Measurements from ENCODE around the gene SNAP47.

Gene SNAP47

GRCh38 chr1:227731696-227732585, 3.3 kb upstream of the SNAP47 start:
- TF ChIP-seq FOXP2 (optimal IDR thresholded peaks at IDR 0.05; ENCODE audit: borderline replicate concordance, extremely low read depth, extremely low read length, insufficient read depth) (no peak), TAF1 (IDR thresholded peaks at IDR 0.05; ENCODE audit: borderline replicate concordance, insufficient read depth, low read length) (no peak), POLR2AphosphoS5 (IDR thresholded peaks at IDR 0.05; ENCODE audit: low read depth, low read length) (no peak), SIN3A (IDR thresholded peaks at IDR 0.05; ENCODE audit: borderline replicate concordance, insufficient read depth, low read length) (no peak)
- TF ChIP-seq, protein P1, sequence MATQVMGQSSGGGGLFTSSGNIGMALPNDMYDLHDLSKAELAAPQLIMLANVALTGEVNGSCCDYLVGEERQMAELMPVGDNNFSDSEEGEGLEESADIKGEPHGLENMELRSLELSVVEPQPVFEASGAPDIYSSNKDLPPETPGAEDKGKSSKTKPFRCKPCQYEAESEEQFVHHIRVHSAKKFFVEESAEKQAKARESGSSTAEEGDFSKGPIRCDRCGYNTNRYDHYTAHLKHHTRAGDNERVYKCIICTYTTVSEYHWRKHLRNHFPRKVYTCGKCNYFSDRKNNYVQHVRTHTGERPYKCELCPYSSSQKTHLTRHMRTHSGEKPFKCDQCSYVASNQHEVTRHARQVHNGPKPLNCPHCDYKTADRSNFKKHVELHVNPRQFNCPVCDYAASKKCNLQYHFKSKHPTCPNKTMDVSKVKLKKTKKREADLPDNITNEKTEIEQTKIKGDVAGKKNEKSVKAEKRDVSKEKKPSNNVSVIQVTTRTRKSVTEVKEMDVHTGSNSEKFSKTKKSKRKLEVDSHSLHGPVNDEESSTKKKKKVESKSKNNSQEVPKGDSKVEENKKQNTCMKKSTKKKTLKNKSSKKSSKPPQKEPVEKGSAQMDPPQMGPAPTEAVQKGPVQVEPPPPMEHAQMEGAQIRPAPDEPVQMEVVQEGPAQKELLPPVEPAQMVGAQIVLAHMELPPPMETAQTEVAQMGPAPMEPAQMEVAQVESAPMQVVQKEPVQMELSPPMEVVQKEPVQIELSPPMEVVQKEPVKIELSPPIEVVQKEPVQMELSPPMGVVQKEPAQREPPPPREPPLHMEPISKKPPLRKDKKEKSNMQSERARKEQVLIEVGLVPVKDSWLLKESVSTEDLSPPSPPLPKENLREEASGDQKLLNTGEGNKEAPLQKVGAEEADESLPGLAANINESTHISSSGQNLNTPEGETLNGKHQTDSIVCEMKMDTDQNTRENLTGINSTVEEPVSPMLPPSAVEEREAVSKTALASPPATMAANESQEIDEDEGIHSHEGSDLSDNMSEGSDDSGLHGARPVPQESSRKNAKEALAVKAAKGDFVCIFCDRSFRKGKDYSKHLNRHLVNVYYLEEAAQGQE (IDR thresholded peaks at IDR 0.05; ENCODE audit: insufficient read depth in 1 of 2, low read depth in 2 of 2, low read length in 2 of 2), result no peak

GRCh38 chr1:227732586-227733308, 2.5 kb upstream of the SNAP47 start:
- TF ChIP-seq SIN3A (IDR thresholded peaks at IDR 0.05; ENCODE audit: borderline replicate concordance, insufficient read depth, low read length), result no peak
- TF ChIP-seq FOXP2 (optimal IDR thresholded peaks at IDR 0.05; ENCODE audit: borderline replicate concordance, extremely low read depth, extremely low read length, insufficient read depth), result no peak
- no peak for TF ChIP-seq POLR2AphosphoS5 (IDR thresholded peaks at IDR 0.05; ENCODE audit: low read depth, low read length)
- no peak for TF ChIP-seq TAF1 (IDR thresholded peaks at IDR 0.05; ENCODE audit: borderline replicate concordance, insufficient read depth, low read length)
- TF ChIP-seq, protein P1 (IDR thresholded peaks at IDR 0.05; ENCODE audit: insufficient read depth in 1 of 2, low read depth in 2 of 2, low read length in 2 of 2), result no peak

DNA sequence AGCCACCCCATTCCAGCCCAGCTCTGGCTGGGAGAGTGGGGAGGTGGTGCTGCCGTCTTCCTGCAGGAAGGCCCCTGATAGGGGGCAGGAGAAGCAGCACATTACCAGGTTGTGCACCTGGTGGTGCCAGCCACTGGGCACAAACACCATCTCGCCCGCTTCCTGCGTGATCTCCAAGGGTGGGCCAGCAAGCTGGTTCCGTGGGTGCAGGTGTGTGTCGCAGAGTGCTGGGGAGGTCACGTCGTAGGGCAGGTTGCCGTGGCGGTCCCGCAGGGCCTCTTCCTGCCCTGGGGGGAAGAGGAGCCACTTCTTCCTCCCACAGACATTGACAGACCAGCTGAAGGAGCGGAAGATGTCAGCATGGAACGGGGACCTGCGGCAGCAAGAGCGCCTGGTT, 1.9 kb upstream of the SNAP47 start:
- TF ChIP-seq SIN3A (IDR thresholded peaks at IDR 0.05; ENCODE audit: borderline replicate concordance, insufficient read depth, low read length), result no peak
- TF ChIP-seq FOXP2 (optimal IDR thresholded peaks at IDR 0.05; ENCODE audit: borderline replicate concordance, extremely low read depth, extremely low read length, insufficient read depth), result no peak
- TF ChIP-seq POLR2AphosphoS5 (IDR thresholded peaks at IDR 0.05; ENCODE audit: low read depth, low read length), result no peak
- no peak for TF ChIP-seq TAF1 (IDR thresholded peaks at IDR 0.05; ENCODE audit: borderline replicate concordance, insufficient read depth, low read length)
- TF ChIP-seq, protein P1 (IDR thresholded peaks at IDR 0.05; ENCODE audit: insufficient read depth in 1 of 2, low read depth in 2 of 2, low read length in 2 of 2), result no peak

- TF ChIP-seq SIN3A (IDR thresholded peaks at IDR 0.05; ENCODE audit: borderline replicate concordance, insufficient read depth, low read length) (no peak), TAF1 (IDR thresholded peaks at IDR 0.05; ENCODE audit: borderline replicate concordance, insufficient read depth, low read length) (no peak)
Observed at GRCh38 chr1:227733751-227734545, 1.3 kb upstream of the SNAP47 start.

DNA sequence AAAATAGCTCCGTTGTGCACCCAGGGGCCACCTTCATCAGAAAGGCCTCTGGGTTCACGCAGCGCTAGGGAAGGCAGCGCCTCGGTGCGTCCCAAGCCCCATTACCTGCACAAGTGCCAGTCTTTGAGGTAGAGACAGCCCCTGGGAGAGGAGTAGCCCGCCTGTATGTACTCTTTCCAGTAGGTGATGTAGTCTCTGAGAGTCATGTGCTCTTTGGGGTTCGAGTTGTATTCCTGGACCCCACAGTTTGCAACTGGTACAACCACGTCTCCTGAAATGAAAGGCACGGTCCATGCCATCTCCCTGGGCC, 734 bp upstream of the SNAP47 start:
- no peak for TF ChIP-seq TAF1 (IDR thresholded peaks at IDR 0.05; ENCODE audit: borderline replicate concordance, insufficient read depth, low read length)
- TF ChIP-seq SIN3A (IDR thresholded peaks at IDR 0.05; ENCODE audit: borderline replicate concordance, insufficient read depth, low read length), result no peak

All from PFSK-1 (cell line).